HCT116 (cell line): Measurements from ENCODE around the gene STPG1. TPM values are rescaled to one million over a fixed set of nuclear protein-coding genes. Genes with fewer than 3 reads are reported as not detected.

Source experiments
- ATAC-seq: fragments of 200-7000 bp; cut with Tn5 transposase; 2 replicates; pipeline ENCODE4 v1.9.1; 2020; ENCODE audit warnings: mild to moderate bottlenecking, moderate library complexity
- BruUV-seq: library from RNA; stranded (reverse); fragments of 400-500 nt; replicated peaks from 2 replicates; lab custom pipeline; 2021; lab: Mats Ljungman, UMichigan
- CTCF ChIA-PET: fragments of 300-600 bp; sonication (Branson Sonifier 250); formaldehyde crosslinking; loops from one replicate; lab custom pipeline; 2021; ENCODE audit warnings: antibody characterized with exemption; lab: Charles Lee
- POLR2A ChIA-PET: fragments of 300-600, 350-600 bp; sonication (Branson Sonifier 250); formaldehyde crosslinking; loops from one replicate; lab custom pipeline; 2021; ENCODE audit warnings: antibody characterized with exemption; lab: Charles Lee
- RAD21 ChIA-PET, 2 experiments: fragments of 300-600 bp; sonication (Branson Sonifier 250); formaldehyde crosslinking; loops; one replicate each; lab custom pipeline; 2023; ENCODE audit warnings: low total read pairs in 2 of 2; ENCODE audit not compliant: uncharacterized antibody in 2 of 2, unreplicated experiment in 2 of 2, low non-redundant PET in 1 of 2; lab: Charles Lee
- DNase-seq: peaks from one replicate; pipeline ENCODE4 v3.0.0-alpha.2; 2010; ENCODE audit warnings: low read depth, low spot score
- H2AFZ ChIP-seq: fragments of 200-600 bp; shearing (Covaris generic), sonication (generic); 2 replicates; pipeline ENCODE4 v1.6.1; 2017; ENCODE audit warnings: low read depth, mixed run types, mixed read lengths, antibody characterized with exemption, low read length; ENCODE audit not compliant: poor library complexity, severe bottlenecking
- H3K27ac ChIP-seq: 2 replicates; pipeline ENCODE4 v1.5.1; 2012; ENCODE audit warnings: low read depth, low read length
- H3K27me3 ChIP-seq: fragments of 200-600 bp; sonication (generic); 2 replicates; pipeline ENCODE4 v1.6.1; 2016; ENCODE audit warnings: mixed run types, low read length, mixed read lengths; ENCODE audit not compliant: insufficient read depth
- H3K36me3 ChIP-seq, 2 experiments: fragments of 200-500 bp in 1 of 2; fragments of 200-600 bp in 1 of 2; sonication (Bioruptor generic) in 1 of 2; sonication (generic) in 1 of 2; 2 replicates each; pipeline versions ENCODE4 v1.5.1 to v1.6.1; 2014 to 2016; ENCODE audit warnings: low read length in 2 of 2, inconsistent platforms in 1 of 2, mixed read lengths in 1 of 2, mixed run types in 1 of 2; ENCODE audit not compliant: insufficient read depth in 2 of 2, control insufficient read depth in 1 of 2
- H3K4me1 ChIP-seq, 2 experiments: fragments of 200-600 bp in 1 of 2; sonication (generic) in 1 of 2; 2 replicates each; pipeline versions ENCODE4 v1.5.1 to v1.6.1; 2012 to 2017; ENCODE audit warnings: low read length in 2 of 2, inconsistent platforms in 1 of 2, mild to moderate bottlenecking in 1 of 2, mixed read lengths in 1 of 2, mixed run types in 1 of 2, moderate library complexity in 1 of 2; ENCODE audit not compliant: insufficient read depth in 2 of 2, control insufficient read depth in 1 of 2
- H3K4me2 ChIP-seq: fragments of 200-600 bp; sonication (generic); 2 replicates; pipeline ENCODE4 v1.6.1; 2017; ENCODE audit warnings: mixed run types, low read length, mixed read lengths
- H3K4me3 ChIP-seq, 2 experiments: fragments of 200-600 bp in 1 of 2; sonication (generic) in 1 of 2; replicated peaks in 1 of 2; 2 replicates each; pipeline ENCODE4 v1.5.1; 2011 to 2016; ENCODE audit warnings: low read length in 2 of 2, control low read depth in 1 of 2, low read depth in 1 of 2, mild to moderate bottlenecking in 1 of 2, mixed read lengths in 1 of 2, mixed run types in 1 of 2
- H3K79me2 ChIP-seq: fragments of 200-600 bp; sonication (generic); 2 replicates; pipeline ENCODE4 v1.6.1; 2017; ENCODE audit warnings: mild to moderate bottlenecking, mixed run types, low read length, moderate library complexity, mixed read lengths; ENCODE audit not compliant: insufficient read depth
- H3K9ac ChIP-seq: fragments of 200-600 bp; sonication (generic); 2 replicates; pipeline ENCODE4 v1.6.1; 2016; ENCODE audit warnings: low read length, mixed read lengths
- H3K9me2 ChIP-seq: fragments of 200-600 bp; sonication (generic), shearing (Covaris generic); 2 replicates; pipeline ENCODE4 v1.6.1; 2017; ENCODE audit warnings: mixed run types, mild to moderate bottlenecking, moderate library complexity; ENCODE audit not compliant: insufficient read depth
- H3K9me3 ChIP-seq, 2 experiments: fragments of 200-500 bp in 1 of 2; fragments of 200-600 bp in 1 of 2; sonication (Bioruptor generic) in 1 of 2; sonication (generic) in 1 of 2; 2 replicates each; pipeline ENCODE4 v1.6.1; 2014 to 2017; ENCODE audit warnings: low read length in 2 of 2, mixed read lengths in 2 of 2, inconsistent platforms in 1 of 2, low read depth in 1 of 2, mild to moderate bottlenecking in 1 of 2, mixed run types in 1 of 2, moderate library complexity in 1 of 2; ENCODE audit not compliant: control insufficient read depth in 1 of 2, insufficient read depth in 1 of 2
- H4K20me1 ChIP-seq: fragments of 200-600 bp; sonication (generic), shearing (Covaris generic); 2 replicates; pipeline ENCODE4 v1.6.1; 2017; ENCODE audit warnings: mixed run types, mild to moderate bottlenecking, moderate library complexity; ENCODE audit not compliant: insufficient read depth
- CEBPB ChIP-seq: IDR thresholded peaks from 2 replicates; pipeline ENCODE4 v1.6.1; 2012; ENCODE audit warnings: low read depth
- EGR1 ChIP-seq: IDR thresholded peaks from 2 replicates; pipeline ENCODE4 v1.6.1; 2012; ENCODE audit warnings: low read depth
- ELF1 ChIP-seq: IDR thresholded peaks from 2 replicates; pipeline ENCODE4 v1.6.1; 2012; ENCODE audit warnings: low read depth, borderline replicate concordance
- POLR2A ChIP-seq: IDR thresholded peaks from 2 replicates; pipeline ENCODE4 v1.7.0; 2011; ENCODE audit warnings: borderline replicate concordance; ENCODE audit not compliant: insufficient read depth, insufficient read length; ENCODE audit errors: extremely low read depth
- POLR2AphosphoS5 ChIP-seq: IDR thresholded peaks from 2 replicates; pipeline ENCODE4 v1.6.1; 2011; ENCODE audit warnings: mild to moderate bottlenecking, low read depth, low read length, moderate library complexity
- SIN3A ChIP-seq: IDR thresholded peaks from 2 replicates; pipeline ENCODE4 v1.6.1; 2012; ENCODE audit warnings: low read depth
- SP1 ChIP-seq: IDR thresholded peaks from 2 replicates; pipeline ENCODE4 v1.6.1; 2012; ENCODE audit warnings: low read depth
- SRF ChIP-seq: IDR thresholded peaks from 2 replicates; pipeline ENCODE4 v1.6.1; 2012; ENCODE audit warnings: low read depth
- YY1 ChIP-seq: IDR thresholded peaks from 2 replicates; pipeline ENCODE4 v1.6.1; 2011; ENCODE audit warnings: low read length, low read depth, moderate library complexity, mild to moderate bottlenecking; ENCODE audit not compliant: insufficient replicate concordance; ENCODE audit errors: extremely low read depth
- ZBTB33 ChIP-seq: IDR thresholded peaks from 2 replicates; pipeline ENCODE4 v1.6.1; 2011; ENCODE audit warnings: mild to moderate bottlenecking, low read length, moderate library complexity; ENCODE audit not compliant: insufficient replicate concordance; ENCODE audit errors: extremely low read depth
- intact Hi-C: fragments of 100-400 bp; cut with micrococcal nuclease; formaldehyde crosslinking; loops from 2 replicates; pipeline ENCODE4 v1.10.0; 2022
- total RNA-seq: library from RNA; stranded (reverse); gene quantifications from one replicate; pipeline ENCODE4 v1.2.1, GENCODE V29; 2021; ENCODE audit not compliant: unreplicated experiment
- TF ChIP-seq, protein P1 (sequence below): IDR thresholded peaks from 2 replicates; pipeline ENCODE4 v1.6.1; 2012

Gene STPG1
- total RNA-seq, 1 experiment from 2014 or later, result 13.4 TPM

- H3K4me3 ChIP-seq, result no peak overlapping the region
- no peaks in the 10 kb centered on the region for H3K9me3 ChIP-seq
- H3K79me2 ChIP-seq, result no peaks in the 10 kb centered on the region
- no peaks in the 10 kb centered on the region for H3K4me1 ChIP-seq
- no TSS peak for BruUV-seq
- DNase-seq (no peak), ATAC-seq (no peak)
- no peak overlapping the region for H3K27ac ChIP-seq
- intact Hi-C loops, result no loop called here
- H3K27me3 ChIP-seq, result no peaks in the 10 kb centered on the region
- RAD21 ChIA-PET, result no interaction called here
- H2AFZ ChIP-seq, result no peak overlapping the region
- CTCF ChIA-PET, result no interaction called here
- H3K9ac ChIP-seq, result no peak overlapping the region
- H3K4me2 ChIP-seq, result no peak overlapping the region
- peaks cover 0 to under 1% of the 10 kb centered on the region in 2 experiments; a peak in 1 of 4 replicates for H3K36me3 ChIP-seq
- H3K9me2 ChIP-seq, result no peaks in the 10 kb centered on the region
- TF ChIP-seq ELF1 (no peak), YY1 (no peak), SP1 (no peak), EGR1 (no peak), POLR2AphosphoS5 (no peak), SIN3A (no peak), SRF (no peak), CEBPB (no peak), ZBTB33 (no peak), POLR2A (no peak)
- TF ChIP-seq, protein P1, sequence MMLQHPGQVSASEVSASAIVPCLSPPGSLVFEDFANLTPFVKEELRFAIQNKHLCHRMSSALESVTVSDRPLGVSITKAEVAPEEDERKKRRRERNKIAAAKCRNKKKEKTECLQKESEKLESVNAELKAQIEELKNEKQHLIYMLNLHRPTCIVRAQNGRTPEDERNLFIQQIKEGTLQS, result no peak
- POLR2A ChIA-PET, result no interaction called here
- H4K20me1 ChIP-seq, result no peaks in the 10 kb centered on the region
These were observed 41.7 kb upstream of the STPG1 start for GRCh38 chr1:24455272-24455671.
